Measurements from ENCODE around the gene CDH23. TPM values are rescaled to one million over a fixed set of nuclear protein-coding genes. Genes with fewer than 3 reads are reported as not detected.

The CDH23 gene
- total and polyA plus RNA-seq, 7 donors: 1.00 to 3.8 (median 1.9) TPM

DNA sequence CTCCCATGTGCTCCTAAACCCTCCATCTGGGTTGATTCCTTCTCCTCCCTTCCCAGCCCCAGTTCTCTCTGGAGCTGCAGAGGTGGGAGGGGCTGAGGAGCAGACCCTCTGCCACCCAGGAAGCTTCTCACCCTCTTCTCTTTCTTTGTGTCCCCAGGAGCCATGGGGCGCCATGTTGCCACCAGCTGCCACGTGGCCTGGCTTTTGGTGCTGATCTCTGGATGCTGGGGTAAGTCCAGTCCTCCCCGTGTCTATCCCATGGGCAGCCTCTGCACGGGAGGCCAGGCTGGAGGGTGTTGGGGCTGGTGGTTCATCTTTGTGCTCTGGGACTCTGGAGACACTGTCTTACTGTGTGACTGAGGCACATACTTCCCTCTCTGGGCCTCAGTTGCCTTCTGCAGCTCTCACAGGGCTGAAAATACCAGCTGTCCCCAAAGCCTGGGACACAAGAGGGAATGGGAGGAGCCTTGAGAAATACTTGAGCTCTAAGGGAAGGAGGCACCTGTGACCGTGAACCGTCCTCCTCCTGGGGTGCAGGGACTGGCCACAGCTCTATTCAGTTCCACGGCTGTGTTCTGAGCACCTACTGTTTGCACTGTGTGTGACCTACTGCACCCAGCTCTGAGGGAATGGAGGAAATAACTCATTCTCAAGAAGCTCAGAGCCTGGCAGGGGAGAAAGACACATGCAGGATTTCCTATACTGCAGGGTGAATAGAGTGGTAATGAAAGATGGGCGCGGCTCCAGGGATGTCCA lies 43.1 kb downstream of the CDH23 start:
- no peaks in the 10 kb centered on the region for H3K27me3 ChIP-seq (ENCODE audit: insufficient read depth in 3 of 3, low read length in 2 of 3)
- TF ChIP-seq, protein P1, sequence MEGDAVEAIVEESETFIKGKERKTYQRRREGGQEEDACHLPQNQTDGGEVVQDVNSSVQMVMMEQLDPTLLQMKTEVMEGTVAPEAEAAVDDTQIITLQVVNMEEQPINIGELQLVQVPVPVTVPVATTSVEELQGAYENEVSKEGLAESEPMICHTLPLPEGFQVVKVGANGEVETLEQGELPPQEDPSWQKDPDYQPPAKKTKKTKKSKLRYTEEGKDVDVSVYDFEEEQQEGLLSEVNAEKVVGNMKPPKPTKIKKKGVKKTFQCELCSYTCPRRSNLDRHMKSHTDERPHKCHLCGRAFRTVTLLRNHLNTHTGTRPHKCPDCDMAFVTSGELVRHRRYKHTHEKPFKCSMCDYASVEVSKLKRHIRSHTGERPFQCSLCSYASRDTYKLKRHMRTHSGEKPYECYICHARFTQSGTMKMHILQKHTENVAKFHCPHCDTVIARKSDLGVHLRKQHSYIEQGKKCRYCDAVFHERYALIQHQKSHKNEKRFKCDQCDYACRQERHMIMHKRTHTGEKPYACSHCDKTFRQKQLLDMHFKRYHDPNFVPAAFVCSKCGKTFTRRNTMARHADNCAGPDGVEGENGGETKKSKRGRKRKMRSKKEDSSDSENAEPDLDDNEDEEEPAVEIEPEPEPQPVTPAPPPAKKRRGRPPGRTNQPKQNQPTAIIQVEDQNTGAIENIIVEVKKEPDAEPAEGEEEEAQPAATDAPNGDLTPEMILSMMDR (IDR thresholded peaks at IDR 0.05): no peak
- no peak overlapping the region for H3K27ac ChIP-seq
- ATAC-seq: no peak
- H3K36me3 ChIP-seq (ENCODE audit: insufficient read depth in 1 of 2, low read depth in 1 of 2): no peaks in the 10 kb centered on the region
- no peak for DNase-seq
- 84 to 91% (median 90%) methylated on average over 9 of the region's 9 CpGs for WGBS, 3 donors
- H3K4me3 ChIP-seq: no peak overlapping the region
- no peaks in the 10 kb centered on the region for H3K4me1 ChIP-seq
- H3K9me3 ChIP-seq: no peaks in the 10 kb centered on the region
- intact Hi-C loops (cut with DNase I): no loop called here

DNA sequence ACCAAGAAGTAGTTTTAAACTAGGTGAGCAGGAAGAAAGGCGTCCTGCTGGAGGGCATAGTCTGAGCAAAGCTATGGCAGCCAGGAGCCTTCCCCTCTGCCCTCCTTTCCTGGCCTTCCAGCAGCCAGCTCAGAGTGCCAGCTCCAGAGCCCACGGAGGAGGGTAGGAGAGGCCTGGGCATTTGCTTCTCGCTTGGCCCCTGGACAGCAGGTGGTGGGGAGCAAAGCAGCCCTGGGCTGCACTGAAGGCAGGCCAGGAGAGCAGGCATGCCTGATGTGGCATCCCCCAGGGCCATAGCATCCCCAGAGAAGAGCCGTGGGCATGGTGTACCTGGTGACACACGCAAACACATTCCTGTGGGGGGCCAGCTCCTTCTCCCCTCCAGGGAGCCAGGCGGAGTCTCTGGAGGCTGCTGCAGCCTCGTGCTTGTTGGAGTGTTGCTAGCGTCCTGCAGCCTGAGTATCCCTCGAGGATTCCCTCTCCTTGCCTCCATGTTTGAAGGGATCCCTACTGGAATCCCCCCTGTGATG lies 43.9 kb downstream of the CDH23 start:
- Histone ChIP-seq H3K4me1 (no peaks in the 10 kb centered on the region), H3K4me3 (no peak overlapping the region), H3K9me3 (no peaks in the 10 kb centered on the region), H3K27ac (no peak overlapping the region), H3K36me3 (ENCODE audit: insufficient read depth in 1 of 2, low read depth in 1 of 2) (no peaks in the 10 kb centered on the region), H3K27me3 (ENCODE audit: insufficient read depth in 3 of 3, low read length in 2 of 3) (no peaks in the 10 kb centered on the region)
- intact Hi-C loops (cut with DNase I): no loop called here
- no peak for DNase-seq
- TF ChIP-seq, protein P1 (IDR thresholded peaks at IDR 0.05): no peak
- no peak for ATAC-seq
- WGBS, 3 donors: 70 to 76% (median 74%) methylated on average over 8 to 9 of the region's 9 CpGs

DNA sequence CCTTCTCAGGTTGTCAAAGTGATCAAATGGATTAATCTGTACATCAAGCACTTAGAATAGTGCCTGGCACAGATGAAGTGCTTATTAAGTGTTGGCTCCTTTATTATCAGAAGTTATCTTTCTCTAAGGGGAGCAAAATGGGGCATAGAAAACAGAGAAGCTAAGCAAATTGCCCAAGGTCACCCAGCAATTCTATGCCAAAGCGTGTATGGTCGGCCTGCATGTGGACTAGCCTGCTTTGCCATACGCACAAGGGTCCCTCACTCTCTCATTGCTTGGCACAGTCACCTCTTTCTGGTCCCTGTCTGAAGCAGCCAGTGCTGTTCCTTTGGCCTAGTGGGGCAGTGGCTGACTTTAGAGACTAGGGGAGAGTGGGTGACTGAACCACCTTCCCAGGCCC lies 45.3 kb downstream of the CDH23 start:
- DNase-seq: no peak
- no peak for ATAC-seq
- TF ChIP-seq, protein P1 (IDR thresholded peaks at IDR 0.05): no peak
- H3K27ac ChIP-seq: no peak overlapping the region
- H3K4me3 ChIP-seq: no peak overlapping the region
- H3K4me1 ChIP-seq: no peaks in the 10 kb centered on the region
- intact Hi-C loops (cut with DNase I): no loop called here
- WGBS, 3 donors: 96 to 98% (median 96%) methylated on average over 3 of the region's 3 CpGs
- H3K36me3 ChIP-seq (ENCODE audit: insufficient read depth in 1 of 2, low read depth in 1 of 2): no peaks in the 10 kb centered on the region
- no peaks in the 10 kb centered on the region for H3K9me3 ChIP-seq
- H3K27me3 ChIP-seq (ENCODE audit: insufficient read depth in 3 of 3, low read length in 2 of 3): no peaks in the 10 kb centered on the region

DNA sequence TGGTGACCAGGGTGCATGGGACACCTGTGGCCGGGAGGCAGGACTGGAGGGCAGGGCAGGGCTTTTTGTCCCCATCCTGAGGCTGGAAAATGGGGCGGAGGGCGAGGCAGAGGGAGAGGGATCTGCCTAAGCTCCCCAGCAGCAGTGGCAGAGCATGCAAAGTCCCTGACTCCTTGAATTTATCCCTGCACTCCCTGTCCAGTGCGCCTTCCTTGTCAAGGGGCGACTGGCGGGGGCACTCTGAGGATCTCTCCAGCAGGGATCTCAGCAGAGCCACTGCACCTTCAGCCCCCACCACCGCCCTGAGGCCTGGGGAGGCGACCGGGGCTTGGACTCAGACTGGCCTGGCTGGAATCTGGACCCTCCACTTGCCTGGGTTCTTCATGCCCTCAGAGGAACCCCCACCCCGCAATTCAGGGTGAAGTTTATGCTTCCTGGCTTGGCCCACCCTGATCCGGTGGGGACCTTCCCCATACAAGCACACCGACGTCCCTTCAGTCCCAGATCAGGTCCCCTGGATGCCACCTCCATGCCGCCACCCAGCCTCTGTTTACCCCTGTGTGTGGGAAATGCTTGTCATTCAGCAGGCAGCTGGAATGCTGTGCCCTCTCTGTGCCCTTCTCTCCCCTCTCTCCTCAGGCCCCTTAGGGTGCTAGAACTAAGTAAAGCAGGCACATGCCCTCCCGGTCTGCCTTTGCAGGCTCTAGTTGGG lies 46.3 kb downstream of the CDH23 start:
- whole genome bisulfite sequencing, 3 donors: 91 to 97% (median 91%) methylated on average over 15 of the region's 15 CpGs
- H3K4me1 ChIP-seq: no peaks in the 10 kb centered on the region
- no peaks in the 10 kb centered on the region for H3K36me3 ChIP-seq (ENCODE audit: insufficient read depth in 1 of 2, low read depth in 1 of 2)
- H3K4me3 ChIP-seq: no peak overlapping the region
- no peak for DNase-seq
- no peak for ATAC-seq
- H3K27ac ChIP-seq: no peak overlapping the region
- no peaks in the 10 kb centered on the region for H3K27me3 ChIP-seq (ENCODE audit: insufficient read depth in 3 of 3, low read length in 2 of 3)
- H3K9me3 ChIP-seq: no peaks in the 10 kb centered on the region
- intact Hi-C loops (cut with DNase I): no loop called here
- TF ChIP-seq, protein P1 (IDR thresholded peaks at IDR 0.05): no peak

Data from psoas muscle (tissue), 8 donors.